NT2/D1 (cell line): ENCODE data around the gene MBTPS1.

Experiments
- SUZ12 ChIP-seq: IDR thresholded peaks from 2 replicates; pipeline ENCODE4 v1.6.1; 2011; ENCODE audit not compliant: insufficient read length, insufficient read depth; ENCODE audit errors: extremely low read depth
- YY1 ChIP-seq: IDR thresholded peaks from 2 replicates; pipeline ENCODE4 v1.6.1; 2011; ENCODE audit not compliant: insufficient read length, insufficient read depth
- ZNF274 ChIP-seq: IDR thresholded peaks from 2 replicates; pipeline ENCODE4 v1.6.1; 2011; ENCODE audit warnings: mild to moderate bottlenecking, low read depth, low read length

DNA sequence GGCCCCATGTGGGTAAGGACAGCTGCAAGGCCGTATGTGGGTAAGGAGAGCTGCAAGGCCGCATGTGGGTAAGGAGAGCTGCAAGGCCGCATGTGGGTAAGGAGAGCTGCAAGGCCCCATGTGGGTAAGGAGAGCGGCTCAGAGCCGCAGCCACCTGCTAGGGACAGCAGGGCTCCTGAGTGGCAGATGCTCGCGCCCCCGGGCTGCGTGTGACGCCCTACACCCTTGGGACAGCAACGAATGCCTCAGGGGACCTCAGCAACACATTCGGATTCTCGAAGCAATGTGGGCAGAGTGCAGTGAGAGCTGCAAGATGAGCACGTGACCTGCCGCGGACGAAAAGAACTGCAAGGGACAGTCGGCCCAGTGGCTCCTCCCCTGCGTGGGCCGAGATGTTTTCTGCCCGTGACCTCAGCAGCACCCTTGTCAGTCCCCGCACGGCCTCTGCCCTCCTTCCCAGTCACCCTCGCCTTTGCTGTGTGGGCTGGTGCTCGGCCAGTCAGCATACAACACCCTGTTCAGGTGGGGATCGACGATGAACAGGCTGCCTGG, 64.6 kb downstream of the MBTPS1 start:
- no peak for TF ChIP-seq ZNF274
- TF ChIP-seq YY1: no peak
- no peak for TF ChIP-seq SUZ12
